ENCODE data around the gene DAP.
"Not testable (repeated sequence)": the region's sequence is repeated elsewhere in the genome, so short reads cannot be mapped to it uniquely, and the experiment has no call there.

Gene DAP

DNA sequence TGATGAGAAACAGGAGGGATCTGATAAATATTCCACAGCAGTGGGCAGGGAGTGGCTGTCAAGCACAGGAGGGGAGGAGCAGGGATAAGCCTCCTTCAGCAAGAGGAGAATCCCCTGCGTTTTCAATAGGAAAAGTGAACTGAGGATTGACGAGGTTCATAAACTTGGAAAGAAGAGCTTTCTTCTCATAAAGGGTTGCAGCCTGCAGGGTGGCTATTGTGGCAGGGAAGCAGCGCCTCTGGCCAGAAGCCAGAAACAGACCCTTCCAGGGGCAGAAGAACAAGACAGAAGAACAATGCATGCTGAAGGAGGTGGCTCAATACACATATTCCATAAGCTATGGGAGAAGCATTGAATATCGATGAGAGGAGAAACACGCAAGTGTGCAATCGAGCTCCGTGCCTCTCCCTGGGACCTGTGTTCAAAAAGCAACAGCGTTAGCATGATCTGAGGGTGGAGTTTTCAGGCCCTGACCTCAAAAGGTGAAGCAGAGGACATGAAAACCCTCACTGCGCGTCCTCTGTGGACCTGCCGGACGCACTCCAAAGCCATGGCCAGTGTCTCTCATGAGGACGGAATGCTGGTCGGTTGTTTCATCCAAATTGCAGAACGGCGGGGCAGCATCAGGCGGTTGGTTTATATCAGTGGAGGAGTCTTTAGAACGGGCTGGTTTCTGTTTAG is 129.6 kb downstream of the DAP start:
- DNase-seq: no peak

DNA sequence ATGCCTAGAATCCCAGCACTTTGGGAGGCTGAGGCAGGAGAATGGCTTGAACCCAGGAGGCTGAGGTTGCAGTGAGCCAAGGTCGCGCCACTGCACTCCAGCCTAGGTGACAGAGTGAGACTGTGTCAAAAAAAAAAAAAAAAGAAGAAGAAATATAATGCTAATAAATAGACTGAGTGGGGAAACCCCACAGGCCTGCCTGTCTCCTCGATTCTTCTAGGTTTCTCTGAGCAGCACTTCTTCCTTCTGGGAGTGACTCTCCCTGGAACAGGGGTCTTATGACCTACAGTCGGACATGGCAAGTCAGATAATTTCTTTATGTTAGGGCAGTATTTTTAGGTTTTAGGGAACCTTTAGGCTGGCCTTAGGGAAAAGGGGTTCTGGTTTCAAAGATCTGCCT is 130.3 kb downstream of the DAP start:
- not testable (repeated sequence) for DNase-seq

DNA sequence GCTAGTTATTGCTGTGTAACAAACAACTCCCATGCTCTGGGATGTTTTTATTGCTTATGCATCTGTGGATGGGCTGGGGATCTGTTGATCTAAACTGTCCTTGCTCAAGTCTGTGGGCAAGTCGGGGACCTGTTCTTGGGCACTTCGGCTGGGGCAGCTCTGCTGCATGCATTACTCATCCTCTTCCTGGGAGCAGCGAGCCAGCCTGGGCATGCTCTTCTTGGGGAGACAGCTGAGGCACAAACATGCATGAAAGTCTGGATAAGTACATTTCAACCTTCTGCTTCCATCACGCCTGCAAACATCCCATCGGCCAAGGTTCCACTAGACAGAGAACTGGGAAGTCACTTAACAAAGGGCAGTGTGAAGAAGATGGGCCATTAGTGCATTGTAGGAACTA is 130.9 kb downstream of the DAP start:
- DNase-seq: no peak

DNA sequence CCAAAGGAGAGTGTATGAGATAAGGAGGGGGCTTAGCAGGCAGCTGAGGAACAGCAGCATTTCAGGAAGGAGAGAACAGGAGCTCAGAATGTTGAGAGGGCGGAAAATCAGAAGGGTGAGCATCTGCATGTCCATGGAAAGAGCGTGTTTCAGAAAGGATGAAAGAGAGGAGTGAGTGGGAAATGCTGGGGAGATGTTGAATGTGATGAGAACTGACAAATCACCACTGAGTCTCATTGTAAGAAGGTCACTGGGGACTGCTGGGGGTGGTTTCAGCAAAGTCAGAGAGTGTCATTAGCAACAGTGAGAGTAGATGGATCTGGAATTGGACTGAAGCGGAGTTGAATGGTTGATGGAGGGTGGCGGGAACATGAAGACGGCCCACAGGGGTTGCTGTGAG is 131.4 kb downstream of the DAP start:
- DNase-seq: no peak
